Activated CD8-positive, alpha-beta T cell treated with anti-CD3 and anti-CD28 coated beads, Interleukin-2, amount 10 ng/mL, durations not matched to agents 7 days and 5 days (primary cell): ENCODE measurements around the gene SYNE2. TPM values are rescaled to one million over a fixed set of nuclear protein-coding genes. Genes with fewer than 3 reads are reported as not detected.

Experiments used
- ATAC-seq: fragments of 150-1000 bp; cut with Tn5 transposase; one replicate; pipeline ENCODE4 v1.10.0; 2021; ENCODE audit warnings: moderate library complexity
- CTCF ChIA-PET: fragments of 350-600 bp; sonication (Branson Sonifier 250); formaldehyde crosslinking; loops from one replicate; lab custom pipeline; 2021; ENCODE audit warnings: antibody characterized with exemption; lab: Charles Lee
- POLR2A ChIA-PET: fragments of 350-600 bp; sonication (Branson Sonifier 250); formaldehyde crosslinking; loops from one replicate; lab custom pipeline; 2021; ENCODE audit warnings: antibody characterized with exemption; lab: Charles Lee
- DNase-seq: peaks from one replicate; pipeline ENCODE4 v3.0.0-alpha.2; 2020
- H3K27ac Mint-ChIP-seq: one replicate; pipeline ENCODE4 v1.8.0; 2021; ENCODE audit warnings: mild to moderate bottlenecking, mixed read lengths
- H3K27me3 Mint-ChIP-seq: one replicate; pipeline ENCODE4 v1.8.0; 2021; ENCODE audit warnings: low read depth, mixed read lengths
- H3K36me3 Mint-ChIP-seq: one replicate; pipeline ENCODE4 v1.8.0; 2021; ENCODE audit warnings: low read depth, mixed read lengths
- H3K4me1 Mint-ChIP-seq: one replicate; pipeline ENCODE4 v1.8.0; 2021; ENCODE audit warnings: low read depth, mixed read lengths
- H3K4me3 Mint-ChIP-seq: one replicate; pipeline ENCODE4 v1.8.0; 2021; ENCODE audit warnings: mild to moderate bottlenecking, mixed read lengths
- H3K9me3 Mint-ChIP-seq: one replicate; pipeline ENCODE4 v1.8.0; 2022; ENCODE audit warnings: mixed read lengths; ENCODE audit not compliant: insufficient read depth
- total RNA-seq, 2 experiments: library from RNA; stranded (reverse); gene quantifications; one replicate each; pipeline ENCODE4 v1.2.3, GENCODE V29; 2021

The SYNE2 gene
- total RNA-seq, 2 experiments from 2014 or later = 198 to 206 TPM

DNA sequence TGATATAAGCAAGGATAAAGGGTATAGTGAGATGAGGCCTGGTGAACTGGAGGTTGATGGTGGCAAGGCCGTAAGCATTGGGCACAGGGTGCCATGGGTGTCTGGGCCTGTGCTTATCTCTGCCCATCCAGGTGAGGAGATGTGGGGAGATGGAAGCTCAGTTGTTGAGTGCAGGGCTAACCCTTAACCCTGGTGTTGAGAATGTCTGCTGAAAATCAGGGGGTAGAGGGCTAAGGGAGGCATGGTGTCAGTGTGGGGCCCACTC is 86.1 kb downstream of the SYNE2 start:
- no peak overlapping the region for H3K4me3 Mint-ChIP-seq
- CTCF ChIA-PET = interaction anchor here (1.0 to 2.1 kb wide), 2 partner anchors 10 to 75 kb away, joined by 3 to 7 read pairs; no protein-coding TSS in a partner anchor
- POLR2A ChIA-PET = interaction anchor here (1.2 to 1.3 kb wide), 2 partner anchors 75 to 86 kb away, joined by 4 to 6 read pairs; partner anchors contain the start of gene SYNE2
- no peak overlapping the region for H3K27ac Mint-ChIP-seq
- H3K36me3 Mint-ChIP-seq = peaks cover 34% of the 10 kb centered on the region
- peak; percentile 36 for ATAC-seq
- H3K4me1 Mint-ChIP-seq = peaks cover 49% of the 10 kb centered on the region
- H3K9me3 Mint-ChIP-seq = no peaks in the 10 kb centered on the region
- DNase-seq = no peak
- H3K27me3 Mint-ChIP-seq = no peaks in the 10 kb centered on the region

GRCh38 chr14:63940387-63940786 is 87.6 kb downstream of the SYNE2 start:
- H3K4me3 Mint-ChIP-seq = peak overlapping the region; percentile 52
- H3K4me1 Mint-ChIP-seq = peaks cover 40% of the 10 kb centered on the region
- H3K27me3 Mint-ChIP-seq = no peaks in the 10 kb centered on the region
- no peaks in the 10 kb centered on the region for H3K9me3 Mint-ChIP-seq
- CTCF ChIA-PET = interaction anchor here (0.9 to 2.1 kb wide), 4 partner anchors 72 to 85 kb away, joined by 3 to 7 read pairs (median 3); no protein-coding TSS in a partner anchor
- H3K36me3 Mint-ChIP-seq = peaks cover 33% of the 10 kb centered on the region
- ATAC-seq (peak; percentile 70), DNase-seq (peak; percentile 56)
- POLR2A ChIA-PET = interaction anchor here (0.7 to 1.7 kb wide), 7 partner anchors 32 to 292 kb away, joined by 3 to 8 read pairs (median 4); partner anchors contain the start of gene SYNE2
- H3K27ac Mint-ChIP-seq = peak overlapping the region; percentile 90

DNA sequence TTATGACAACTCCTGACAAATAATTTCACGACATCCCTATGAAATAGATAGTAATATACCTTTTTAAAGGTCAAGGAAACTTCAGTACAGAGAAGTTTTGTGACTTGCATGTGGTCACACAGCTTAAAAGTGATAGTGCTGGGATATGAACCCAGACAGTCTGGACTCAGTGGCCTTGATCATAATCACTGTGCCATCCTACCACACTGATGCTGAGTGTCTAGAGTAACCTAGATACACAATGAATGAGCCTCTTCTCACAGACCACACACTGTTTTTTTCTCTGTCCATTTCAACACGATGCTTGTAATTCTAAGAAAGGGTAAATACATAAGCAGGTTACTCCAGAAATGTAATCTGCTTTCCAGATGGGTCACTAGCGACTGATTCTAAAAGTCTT is 88.2 kb downstream of the SYNE2 start:
- DNase-seq (no peak), ATAC-seq (peak; percentile 45)
- H3K27me3 Mint-ChIP-seq = no peaks in the 10 kb centered on the region
- peak overlapping the region; percentile 22 for H3K4me3 Mint-ChIP-seq
- no peaks in the 10 kb centered on the region for H3K9me3 Mint-ChIP-seq
- H3K27ac Mint-ChIP-seq = peak overlapping the region; percentile 76
- CTCF ChIA-PET = interaction anchor here (1.0 kb wide), 1 partner anchor 81 kb away, joined by 3 read pairs; no protein-coding TSS in a partner anchor
- POLR2A ChIA-PET = interaction anchor here (0.7 to 1.7 kb wide), 7 partner anchors 33 to 292 kb away, joined by 3 to 8 read pairs (median 4); partner anchors contain the start of gene SYNE2
- H3K36me3 Mint-ChIP-seq = peaks cover 34% of the 10 kb centered on the region
- H3K4me1 Mint-ChIP-seq = peaks cover 39% of the 10 kb centered on the region

DNA sequence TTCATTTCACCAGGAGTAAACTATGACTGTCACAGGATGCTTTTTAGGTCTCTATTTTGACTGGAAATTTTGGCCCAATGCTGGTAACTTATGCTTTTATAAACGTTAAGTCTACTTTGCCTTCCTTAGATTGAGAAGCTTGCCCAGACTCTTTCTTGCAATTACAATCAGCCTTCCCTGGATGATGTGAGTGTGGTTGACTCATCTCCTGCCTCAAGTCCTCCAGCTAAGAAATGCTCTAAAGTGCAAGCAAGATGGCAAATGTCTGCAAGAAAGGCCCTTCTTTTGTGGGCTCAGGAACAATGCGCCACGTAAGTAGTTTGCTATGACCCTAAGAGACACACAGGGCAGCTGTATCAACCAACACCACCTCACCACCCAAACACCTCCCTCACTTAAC is 96.9 kb downstream of the SYNE2 start:
- H3K4me1 Mint-ChIP-seq = peaks cover 14% of the 10 kb centered on the region
- no peak overlapping the region for H3K4me3 Mint-ChIP-seq
- H3K27ac Mint-ChIP-seq = no peak overlapping the region
- POLR2A ChIA-PET = no interaction called here
- H3K36me3 Mint-ChIP-seq = peaks cover 67% of the 10 kb centered on the region
- CTCF ChIA-PET = interaction anchor here (1.6 kb wide), 1 partner anchor 149 kb away, joined by 3 read pairs; no protein-coding TSS in a partner anchor
- ATAC-seq (no peak), DNase-seq (no peak)
- no peaks in the 10 kb centered on the region for H3K9me3 Mint-ChIP-seq
- no peaks in the 10 kb centered on the region for H3K27me3 Mint-ChIP-seq

- H3K4me1 Mint-ChIP-seq = peaks cover 11% of the 10 kb centered on the region
- H3K27me3 Mint-ChIP-seq = no peaks in the 10 kb centered on the region
- H3K9me3 Mint-ChIP-seq = no peaks in the 10 kb centered on the region
- H3K27ac Mint-ChIP-seq = peak overlapping the region; percentile 30
- peaks cover 68% of the 10 kb centered on the region for H3K36me3 Mint-ChIP-seq
- ChIA-PET POLR2A (interaction anchor here (0.9 kb wide), 1 partner anchor 13 kb away, joined by 3 read pairs; no protein-coding TSS in a partner anchor), CTCF (interaction anchor here (1.0 to 1.6 kb wide), 2 partner anchors 11 to 150 kb away, joined by 3 read pairs; no protein-coding TSS in a partner anchor)
- ATAC-seq (no peak), DNase-seq (no peak)
- no peak overlapping the region for H3K4me3 Mint-ChIP-seq
Observed at GRCh38 chr14:63951021-63951420, 98.2 kb downstream of the SYNE2 start.

DNA sequence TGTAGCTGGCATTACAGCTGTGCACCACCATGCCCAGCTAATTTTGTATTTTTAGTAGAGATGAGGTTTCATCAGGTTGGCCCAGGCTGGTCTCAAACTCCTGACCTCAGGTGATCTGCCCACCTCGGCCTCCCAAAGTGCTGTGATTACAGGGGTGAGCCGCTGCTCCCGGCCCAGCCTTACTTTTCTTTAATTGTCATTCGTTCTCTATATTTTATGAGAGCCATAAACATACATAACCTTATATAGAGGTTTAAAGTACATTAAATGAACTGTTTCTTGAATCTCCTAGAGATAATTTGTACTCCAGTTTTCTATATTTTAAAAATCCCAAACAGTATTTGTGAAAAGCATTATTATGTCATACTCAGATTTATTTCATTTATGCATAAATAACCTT is 98.6 kb downstream of the SYNE2 start:
- no peaks in the 10 kb centered on the region for H3K27me3 Mint-ChIP-seq
- peaks cover 11% of the 10 kb centered on the region for H3K4me1 Mint-ChIP-seq
- peaks cover 70% of the 10 kb centered on the region for H3K36me3 Mint-ChIP-seq
- ChIA-PET POLR2A (interaction anchor here (0.6 kb wide), 1 partner anchor 547 kb away, joined by 3 read pairs; no protein-coding TSS in a partner anchor), CTCF (interaction anchor here (1.0 kb wide), 1 partner anchor 10 kb away, joined by 3 read pairs; no protein-coding TSS in a partner anchor)
- peak overlapping the region; percentile 30 for H3K27ac Mint-ChIP-seq
- no peak for DNase-seq
- H3K9me3 Mint-ChIP-seq = no peaks in the 10 kb centered on the region
- no peak overlapping the region for H3K4me3 Mint-ChIP-seq
- no peak for ATAC-seq

- ChIA-PET CTCF (no interaction called here), POLR2A (interaction anchor here (0.6 kb wide), 1 partner anchor 546 kb away, joined by 3 read pairs; no protein-coding TSS in a partner anchor)
- ATAC-seq (no peak), DNase-seq (no peak)
- no peaks in the 10 kb centered on the region for H3K27me3 Mint-ChIP-seq
- no peak overlapping the region for H3K4me3 Mint-ChIP-seq
- H3K9me3 Mint-ChIP-seq = no peaks in the 10 kb centered on the region
- H3K36me3 Mint-ChIP-seq = peaks cover 70% of the 10 kb centered on the region
- H3K4me1 Mint-ChIP-seq = peaks cover 11% of the 10 kb centered on the region
- peak overlapping the region; percentile 2 for H3K27ac Mint-ChIP-seq
Observed at GRCh38 chr14:63952053-63952932, 99.5 kb downstream of the SYNE2 start.

- ATAC-seq = no peak
- DNase-seq = no peak
Observed at GRCh38 chr14:63952933-63953437, 100.2 kb downstream of the SYNE2 start.

GRCh38 chr14:63956326-63956725 is 103.5 kb downstream of the SYNE2 start:
- Mint-ChIP-seq H3K9me3 (no peaks in the 10 kb centered on the region), H3K36me3 (peaks cover 59% of the 10 kb centered on the region), H3K27ac (no peak overlapping the region), H3K4me1 (peaks cover 11% of the 10 kb centered on the region), H3K4me3 (no peak overlapping the region), H3K27me3 (no peaks in the 10 kb centered on the region)
- ATAC-seq = no peak
- ChIA-PET POLR2A (no interaction called here), CTCF (no interaction called here)
- DNase-seq = no peak

More at GRCh38 chr14:63952933-63953437, 100.2 kb downstream of the SYNE2 start:
- Mint-ChIP-seq H3K4me1 (peaks cover 11% of the 10 kb centered on the region), H3K27me3 (no peaks in the 10 kb centered on the region), H3K36me3 (peaks cover 70% of the 10 kb centered on the region), H3K9me3 (no peaks in the 10 kb centered on the region), H3K27ac (peak overlapping the region; percentile 37), H3K4me3 (no peak overlapping the region)
- ChIA-PET POLR2A (interaction anchor here (0.7 kb wide), 1 partner anchor 32 kb away, joined by 3 read pairs; no protein-coding TSS in a partner anchor), CTCF (no interaction called here)

- POLR2A ChIA-PET = no interaction called here
- Mint-ChIP-seq H3K9me3 (no peaks in the 10 kb centered on the region), H3K4me3 (no peak overlapping the region), H3K27ac (no peak overlapping the region), H3K36me3 (peaks cover 43% of the 10 kb centered on the region), H3K4me1 (no peaks in the 10 kb centered on the region), H3K27me3 (no peaks in the 10 kb centered on the region)
- CTCF ChIA-PET = interaction anchor here (0.8 kb wide), 1 partner anchor 10 kb away, joined by 3 read pairs; no protein-coding TSS in a partner anchor
- ATAC-seq (no peak), DNase-seq (no peak)
Observed at GRCh38 chr14:63960926-63961567, 108.2 kb downstream of the SYNE2 start.

DNA sequence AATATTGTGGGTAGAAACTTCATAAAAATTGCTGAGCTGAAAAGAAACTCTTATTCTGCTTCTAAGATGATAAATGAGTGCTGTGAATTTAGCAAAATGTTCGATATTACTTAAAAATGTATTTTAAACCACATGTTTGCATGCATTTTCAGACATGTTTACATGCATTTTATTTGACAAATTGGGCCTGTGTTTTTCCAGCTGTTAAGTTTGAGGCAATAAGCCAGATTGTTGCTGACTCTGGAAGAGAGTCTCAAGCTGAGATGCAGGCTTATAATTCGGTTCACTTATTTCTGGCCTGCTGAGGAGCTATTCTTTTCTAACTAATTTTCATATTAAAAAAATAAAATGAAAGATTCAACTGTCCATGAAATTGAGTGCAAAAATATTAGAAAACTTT is 110.1 kb downstream of the SYNE2 start:
- no peaks in the 10 kb centered on the region for H3K27me3 Mint-ChIP-seq
- no peak for ATAC-seq
- ChIA-PET CTCF (no interaction called here), POLR2A (no interaction called here)
- H3K4me1 Mint-ChIP-seq = no peaks in the 10 kb centered on the region
- H3K27ac Mint-ChIP-seq = no peak overlapping the region
- H3K4me3 Mint-ChIP-seq = no peak overlapping the region
- H3K36me3 Mint-ChIP-seq = peaks cover 41% of the 10 kb centered on the region
- DNase-seq = no peak
- no peaks in the 10 kb centered on the region for H3K9me3 Mint-ChIP-seq
